CD8-positive, alpha-beta memory T cell (primary cell): ENCODE results near the gene COL27A1. TPM values are rescaled to one million over a fixed set of nuclear protein-coding genes. Genes with fewer than 3 reads are reported as not detected.
A peak's percentile ranks its signal among the peaks of the same experiment; 100 is the strongest.

Experiments
- CTCF ChIA-PET: fragments of 350-600 bp; sonication (Branson Sonifier 250); formaldehyde crosslinking; loops from one replicate; lab custom pipeline; 2021; ENCODE audit warnings: antibody characterized with exemption; lab: Charles Lee
- POLR2A ChIA-PET: fragments of 350-600 bp; sonication (Branson Sonifier 250); formaldehyde crosslinking; loops from one replicate; lab custom pipeline; 2021; ENCODE audit warnings: antibody characterized with exemption; lab: Charles Lee
- DNase-seq, 5 donors: peaks; one replicate each; pipeline versions ENCODE4 v3.0.0 to v3.0.0-alpha.2; 2020 to 2022; ENCODE audit warnings: mixed read lengths in 1 of 5
- H3K27ac ChIP-seq: one replicate; pipeline ENCODE4 v1.7.0; 2013; ENCODE audit warnings: low read depth, mild to moderate bottlenecking, low read length, moderate library complexity
- H3K27me3 ChIP-seq: 2 replicates; pipeline ENCODE4 v1.7.0; 2013; ENCODE audit warnings: low read length, mild to moderate bottlenecking; ENCODE audit not compliant: insufficient read depth, poor library complexity, severe bottlenecking
- H3K36me3 ChIP-seq: 2 replicates; pipeline ENCODE4 v1.7.0; 2013; ENCODE audit warnings: mild to moderate bottlenecking, low read length, moderate library complexity; ENCODE audit not compliant: insufficient read depth
- H3K4me1 ChIP-seq: 2 replicates; pipeline ENCODE4 v1.7.0; 2013; ENCODE audit warnings: mild to moderate bottlenecking, low read length, moderate library complexity; ENCODE audit not compliant: insufficient read depth
- H3K4me3 ChIP-seq: 2 replicates; pipeline ENCODE4 v1.7.0; 2013; ENCODE audit warnings: mild to moderate bottlenecking, low read length
- H3K9me3 ChIP-seq: 2 replicates; pipeline ENCODE4 v1.7.0; 2013; ENCODE audit warnings: mild to moderate bottlenecking, low read length
- H3K27ac Mint-ChIP-seq, 8 donors: one replicate each; pipeline ENCODE4 v1.8.0; 2020 to 2021; ENCODE audit warnings: mixed read lengths in 8 of 8, mild to moderate bottlenecking in 6 of 8, inconsistent platforms in 3 of 8, moderate library complexity in 3 of 8
- H3K27me3 Mint-ChIP-seq, 2 donors: one replicate each; pipeline ENCODE4 v1.8.0; 2020 to 2021; ENCODE audit warnings: mixed read lengths in 2 of 2, mild to moderate bottlenecking in 1 of 2, moderate library complexity in 1 of 2
- H3K36me3 Mint-ChIP-seq, 3 donors: one replicate each; pipeline ENCODE4 v1.8.0; 2020 to 2021; ENCODE audit warnings: mixed read lengths in 3 of 3, inconsistent platforms in 1 of 3, mild to moderate bottlenecking in 1 of 3
- H3K4me1 Mint-ChIP-seq, 3 donors: one replicate each; pipeline ENCODE4 v1.8.0; 2020 to 2021; ENCODE audit warnings: mixed read lengths in 3 of 3, inconsistent platforms in 1 of 3, mild to moderate bottlenecking in 1 of 3
- H3K4me3 Mint-ChIP-seq, 7 donors: one replicate each; pipeline ENCODE4 v1.8.0; 2020 to 2021; ENCODE audit warnings: mixed read lengths in 7 of 7, mild to moderate bottlenecking in 6 of 7, moderate library complexity in 4 of 7, inconsistent platforms in 2 of 7
- H3K9me3 Mint-ChIP-seq, 5 donors: one replicate each; pipeline ENCODE4 v1.8.0; 2020 to 2022; ENCODE audit warnings: mixed read lengths in 5 of 5, mild to moderate bottlenecking in 3 of 5, moderate library complexity in 2 of 5, inconsistent platforms in 1 of 5
- polyA plus RNA-seq: library from polyadenylated mRNA; unstranded; fragments of 300-500 nt; fragmentation: Illumina TruSeq; gene quantifications from one replicate; pipeline ENCODE4 v1.2.3, GENCODE V29; 2021
- total RNA-seq, 2 experiments: library from RNA; stranded (reverse); gene quantifications; one replicate each; pipeline ENCODE4 v1.2.3, GENCODE V29; 2021

COL27A1 gene
- 1 to 10 TPM in 1 of 2 experiments, under 1 TPM in 1; 0.86 to 1.6 TPM for total RNA-seq
- not detected for polyA plus RNA-seq

DNA sequence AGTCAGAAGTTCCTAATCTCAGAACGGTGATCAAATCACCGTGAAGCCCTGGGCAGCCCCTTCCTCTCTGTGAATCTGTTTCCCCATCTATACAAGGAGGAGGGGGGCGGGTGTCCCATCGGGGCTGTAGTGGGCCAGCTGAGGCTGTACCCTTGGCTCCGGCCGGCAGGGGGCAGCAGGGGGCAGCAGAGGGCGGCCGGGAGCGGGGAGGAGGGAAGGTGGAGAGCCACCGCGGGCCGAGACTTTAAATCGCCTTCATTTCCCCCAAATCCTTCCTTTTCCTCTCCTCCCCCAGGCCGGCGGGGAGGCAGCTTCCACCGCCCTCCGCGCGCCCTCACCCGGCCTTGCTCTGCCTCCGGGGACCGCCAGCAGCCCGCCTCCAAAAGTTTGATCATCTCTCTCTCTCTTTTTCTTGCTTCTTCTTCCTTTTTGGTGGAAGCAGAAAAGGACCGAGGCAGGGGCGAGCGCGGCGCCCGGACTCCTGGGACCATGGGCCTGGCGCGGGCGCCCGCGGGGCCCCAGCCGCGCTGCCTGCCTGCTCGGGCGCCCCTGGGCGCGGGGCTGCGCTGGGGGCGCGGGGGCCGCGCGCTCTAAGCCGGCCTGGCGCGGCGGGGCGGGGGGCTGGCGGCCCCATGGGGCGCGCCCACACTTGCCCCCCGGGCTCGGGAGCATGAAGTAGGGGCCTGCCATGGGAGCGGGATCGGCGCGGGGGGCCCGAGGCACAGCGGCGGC is at the start of gene COL27A1:
TSS of gene COL27A1 (plus strand) at position 275 of the 732 bp plus-strand sequence. CDS start at position 689, 414 bp downstream.
- Histone ChIP-seq H3K9me3 (no peaks in the 10 kb centered on the region), H3K27me3 (peaks cover 19% of the 10 kb centered on the region), H3K4me1 (peaks cover 10% of the 10 kb centered on the region), H3K4me3 (peak within 1 kb of the TSS; percentile 32), H3K27ac (no peak within 1 kb of the TSS), H3K36me3 (no peaks in the 10 kb centered on the region)
- H3K4me1 Mint-ChIP-seq, result peaks cover 21 to 31% (median 21%) of the 10 kb centered on the region in 3 donors
- ChIA-PET POLR2A (no interaction called here), CTCF (interaction anchor here (1.1 to 3.1 kb wide), 7 partner anchors 9 to 138 kb away, joined by 4 to 16 read pairs (median 4); no protein-coding TSS in a partner anchor)
- H3K36me3 Mint-ChIP-seq, result no peaks in the 10 kb centered on the region
- H3K4me3 Mint-ChIP-seq, result peak within 1 kb of the TSS; percentile 83 to 95 (median 89)
- H3K27me3 Mint-ChIP-seq, result peaks cover 30 to 53% of the 10 kb centered on the region in 2 donors
- no peaks in the 10 kb centered on the region for H3K9me3 Mint-ChIP-seq
- DNase-seq, result peak; percentile 57 to 76 (median 59)
- H3K27ac Mint-ChIP-seq, result peak within 1 kb of the TSS in 7 of 8 donors; percentile 34 to 81 (median 64)

DNA sequence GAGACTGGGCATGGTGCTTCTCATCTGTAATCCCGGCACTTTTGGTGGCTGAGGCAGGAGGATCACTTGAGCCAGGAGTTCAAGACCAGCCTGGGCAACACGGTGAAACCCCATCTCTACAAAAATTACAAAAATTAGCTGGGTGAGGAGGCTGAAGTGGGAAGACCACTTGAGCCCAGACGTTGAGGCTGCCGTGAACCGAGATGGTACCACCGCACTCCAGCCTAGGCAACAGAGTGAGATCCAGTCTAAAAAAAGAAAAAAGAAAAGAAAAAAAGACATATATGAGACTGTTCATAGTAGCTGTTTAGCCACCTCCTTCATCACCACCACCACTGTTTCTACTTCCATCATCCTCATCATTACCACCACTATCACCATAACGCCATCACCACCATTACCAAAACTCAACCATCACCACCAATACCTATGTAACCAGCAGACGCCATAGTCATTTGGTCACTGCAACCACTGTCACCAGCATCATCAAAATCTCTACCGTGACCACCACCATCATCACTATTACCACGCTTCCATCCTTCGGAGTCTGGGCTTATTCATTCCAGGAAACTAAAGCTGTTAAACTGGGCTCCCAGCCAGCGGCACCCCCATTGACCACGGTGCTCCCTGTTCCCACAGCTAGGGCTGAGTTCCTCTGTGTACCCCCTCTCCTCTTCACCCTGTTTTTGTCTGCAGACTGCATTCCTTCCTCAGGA is 47.9 kb upstream of the COL27A1 start:
- Histone ChIP-seq H3K27ac (no peak overlapping the region), H3K4me1 (no peaks in the 10 kb centered on the region), H3K27me3 (no peaks in the 10 kb centered on the region), H3K4me3 (no peak overlapping the region), H3K9me3 (no peaks in the 10 kb centered on the region), H3K36me3 (no peaks in the 10 kb centered on the region)
- Mint-ChIP-seq H3K27me3 (peaks cover 5 to 19% of the 10 kb centered on the region in 2 donors), H3K9me3 (peaks cover 0 to 3% (median 1%) of the 10 kb centered on the region in 5 donors), H3K4me3 (no peak overlapping the region), H3K27ac (no peak overlapping the region), H3K4me1 (no peaks in the 10 kb centered on the region), H3K36me3 (no peaks in the 10 kb centered on the region)
- POLR2A ChIA-PET, result no interaction called here
- DNase-seq, result no peak
- CTCF ChIA-PET, result interaction anchor here (1.1 to 1.7 kb wide), 4 partner anchors 8 to 20 kb away, joined by 3 to 6 read pairs (median 4); partner anchors contain the start of gene KIF12

DNA sequence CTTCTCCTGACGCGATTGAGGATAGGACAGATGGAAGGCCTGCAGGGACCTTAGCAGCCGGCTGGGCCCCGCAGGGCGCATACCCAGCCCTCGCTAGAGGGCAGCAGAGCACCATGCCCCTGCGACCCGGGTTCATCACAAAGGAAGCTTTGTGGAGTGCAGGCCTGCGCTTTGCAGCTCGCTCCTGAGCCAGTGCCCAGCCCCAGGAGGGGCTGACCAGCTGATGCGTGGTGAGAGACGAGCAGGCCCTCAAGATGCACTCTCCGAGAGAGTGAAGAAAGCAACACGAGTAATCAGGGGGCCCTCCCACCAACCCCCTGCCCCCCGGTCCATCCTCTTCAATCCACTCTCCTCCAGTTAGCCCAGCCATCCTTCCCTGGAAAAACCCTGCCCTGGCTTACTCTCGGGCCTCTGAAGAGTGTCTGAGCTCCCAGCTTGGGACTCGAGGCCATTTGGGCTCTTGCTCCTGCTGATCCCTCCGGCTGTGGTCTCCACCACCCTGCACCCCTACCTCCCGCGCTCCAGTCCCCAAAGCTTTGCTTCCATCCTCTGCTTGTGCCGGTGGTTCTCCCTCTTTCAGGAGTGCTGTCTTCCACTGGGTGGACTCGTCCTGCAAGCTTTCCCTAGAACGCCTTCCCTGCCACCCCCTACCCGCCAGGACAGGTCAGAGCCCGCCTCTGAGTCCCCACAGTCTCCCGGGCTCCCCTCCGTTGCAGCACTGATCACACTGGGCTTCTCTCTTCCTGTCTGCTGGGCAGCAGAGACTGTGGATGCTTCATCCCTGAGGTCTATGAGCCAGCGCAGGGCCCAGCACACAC is 47.1 kb upstream of the COL27A1 start:
- ChIA-PET CTCF (interaction anchor here (0.5 to 1.7 kb wide), 6 partner anchors 9 to 186 kb away, joined by 3 to 6 read pairs (median 4); partner anchors contain the start of gene KIF12), POLR2A (no interaction called here)
- Mint-ChIP-seq H3K27me3 (peaks cover 9 to 21% of the 10 kb centered on the region in 2 donors), H3K27ac (no peak overlapping the region), H3K9me3 (peaks cover 0 to 1% (median 0%) of the 10 kb centered on the region in 5 donors), H3K36me3 (no peaks in the 10 kb centered on the region), H3K4me3 (no peak overlapping the region), H3K4me1 (no peaks in the 10 kb centered on the region)
- Histone ChIP-seq H3K4me1 (no peaks in the 10 kb centered on the region), H3K9me3 (no peaks in the 10 kb centered on the region), H3K27me3 (no peaks in the 10 kb centered on the region), H3K27ac (no peak overlapping the region), H3K4me3 (no peak overlapping the region), H3K36me3 (no peaks in the 10 kb centered on the region)
- DNase-seq, result peak in 2 of 5 donors; percentile 7 to 19

DNA sequence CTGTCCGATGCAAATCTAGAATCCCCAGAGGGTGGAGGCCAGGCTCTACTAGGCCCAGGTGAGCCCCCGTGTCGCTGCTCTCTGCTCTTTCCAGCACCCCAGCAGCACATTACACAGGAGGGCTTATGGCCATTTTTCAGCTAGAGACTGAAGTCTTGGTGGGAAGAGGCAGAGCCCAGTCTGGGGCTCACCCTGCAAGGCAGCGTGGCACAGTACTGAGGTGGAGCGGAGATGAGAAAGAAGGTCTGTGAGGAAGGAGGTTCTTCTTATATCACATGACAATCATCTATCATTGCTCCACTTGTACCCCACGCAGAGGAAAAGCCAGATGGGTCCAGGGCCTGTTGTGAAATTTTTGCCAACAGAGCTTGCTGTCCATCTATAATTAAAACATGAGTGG is 46.2 kb upstream of the COL27A1 start:
- H3K9me3 ChIP-seq, result no peaks in the 10 kb centered on the region
- H3K4me1 Mint-ChIP-seq, result no peaks in the 10 kb centered on the region
- no peak overlapping the region for H3K27ac Mint-ChIP-seq
- H3K27me3 Mint-ChIP-seq, result peaks cover 15 to 24% of the 10 kb centered on the region in 2 donors
- peaks cover 0 to 1% (median 0%) of the 10 kb centered on the region in 5 donors for H3K9me3 Mint-ChIP-seq
- no peaks in the 10 kb centered on the region for H3K36me3 ChIP-seq
- no peak overlapping the region for H3K4me3 ChIP-seq
- no peaks in the 10 kb centered on the region for H3K4me1 ChIP-seq
- ChIA-PET POLR2A (no interaction called here), CTCF (interaction anchor here (1.4 to 1.7 kb wide), 2 partner anchors 10 to 181 kb away, joined by 3 to 6 read pairs; partner anchors contain the start of gene KIF12)
- no peaks in the 10 kb centered on the region for H3K36me3 Mint-ChIP-seq
- H3K27ac ChIP-seq, result no peak overlapping the region
- no peak overlapping the region for H3K4me3 Mint-ChIP-seq
- no peak for DNase-seq
- H3K27me3 ChIP-seq, result no peaks in the 10 kb centered on the region

DNA sequence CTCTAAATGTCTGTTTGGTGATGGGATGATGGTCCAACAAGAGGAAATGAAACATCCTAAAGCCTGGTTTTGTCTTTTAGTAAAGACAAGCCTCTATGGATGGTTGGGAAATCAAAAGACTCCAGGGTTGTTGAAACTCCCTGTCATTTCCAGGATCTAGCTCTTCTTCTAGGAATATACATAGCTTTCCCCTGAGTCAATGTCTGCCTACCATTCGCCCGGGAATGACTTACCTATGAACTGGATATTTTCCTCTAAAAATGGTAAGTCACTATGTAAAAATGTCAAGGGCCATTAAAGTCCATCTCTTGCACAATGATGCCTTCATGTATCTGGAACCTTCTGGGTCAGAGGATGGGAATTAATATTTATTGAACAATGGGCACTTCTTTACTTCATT is 45.2 kb upstream of the COL27A1 start:
- ChIA-PET CTCF (no interaction called here), POLR2A (no interaction called here)
- Histone ChIP-seq H3K36me3 (no peaks in the 10 kb centered on the region), H3K27me3 (no peaks in the 10 kb centered on the region), H3K4me1 (no peaks in the 10 kb centered on the region), H3K9me3 (no peaks in the 10 kb centered on the region), H3K27ac (no peak overlapping the region), H3K4me3 (no peak overlapping the region)
- Mint-ChIP-seq H3K4me3 (no peak overlapping the region), H3K9me3 (peaks cover 0 to 1% (median 0%) of the 10 kb centered on the region in 5 donors), H3K27ac (no peak overlapping the region), H3K36me3 (no peaks in the 10 kb centered on the region), H3K27me3 (peaks cover 16 to 25% of the 10 kb centered on the region in 2 donors), H3K4me1 (no peaks in the 10 kb centered on the region)
- no peak for DNase-seq

DNA sequence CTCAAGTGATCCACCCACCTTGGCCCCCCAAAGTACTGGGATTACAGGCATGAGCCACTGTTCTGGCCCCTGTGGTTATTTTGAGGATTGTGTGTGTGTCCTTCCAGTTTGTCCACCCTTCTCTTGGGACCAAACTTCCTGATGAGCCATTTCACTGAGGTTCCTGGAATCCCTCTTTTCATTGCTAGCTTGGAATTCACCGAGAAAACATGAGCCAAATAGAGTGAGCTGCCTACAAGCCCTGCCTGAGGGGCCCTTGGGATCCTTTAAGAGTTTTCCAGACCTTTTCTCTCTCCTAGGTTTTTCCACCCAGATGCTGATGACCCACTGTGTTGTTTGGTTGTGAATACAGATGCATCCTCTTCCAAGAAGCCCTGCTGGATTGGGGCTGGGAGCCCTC is 43.0 kb upstream of the COL27A1 start:
- H3K36me3 Mint-ChIP-seq, result no peaks in the 10 kb centered on the region
- Histone ChIP-seq H3K9me3 (no peaks in the 10 kb centered on the region), H3K4me1 (no peaks in the 10 kb centered on the region), H3K4me3 (no peak overlapping the region), H3K27me3 (no peaks in the 10 kb centered on the region), H3K27ac (no peak overlapping the region), H3K36me3 (no peaks in the 10 kb centered on the region)
- peaks cover 18 to 36% of the 10 kb centered on the region in 2 donors for H3K27me3 Mint-ChIP-seq
- H3K4me1 Mint-ChIP-seq, result no peaks in the 10 kb centered on the region
- no peak overlapping the region for H3K27ac Mint-ChIP-seq
- ChIA-PET CTCF (no interaction called here), POLR2A (no interaction called here)
- H3K9me3 Mint-ChIP-seq, result peaks cover 0 to 1% (median 0%) of the 10 kb centered on the region in 5 donors
- H3K4me3 Mint-ChIP-seq, result no peak overlapping the region
- DNase-seq, result no peak

DNA sequence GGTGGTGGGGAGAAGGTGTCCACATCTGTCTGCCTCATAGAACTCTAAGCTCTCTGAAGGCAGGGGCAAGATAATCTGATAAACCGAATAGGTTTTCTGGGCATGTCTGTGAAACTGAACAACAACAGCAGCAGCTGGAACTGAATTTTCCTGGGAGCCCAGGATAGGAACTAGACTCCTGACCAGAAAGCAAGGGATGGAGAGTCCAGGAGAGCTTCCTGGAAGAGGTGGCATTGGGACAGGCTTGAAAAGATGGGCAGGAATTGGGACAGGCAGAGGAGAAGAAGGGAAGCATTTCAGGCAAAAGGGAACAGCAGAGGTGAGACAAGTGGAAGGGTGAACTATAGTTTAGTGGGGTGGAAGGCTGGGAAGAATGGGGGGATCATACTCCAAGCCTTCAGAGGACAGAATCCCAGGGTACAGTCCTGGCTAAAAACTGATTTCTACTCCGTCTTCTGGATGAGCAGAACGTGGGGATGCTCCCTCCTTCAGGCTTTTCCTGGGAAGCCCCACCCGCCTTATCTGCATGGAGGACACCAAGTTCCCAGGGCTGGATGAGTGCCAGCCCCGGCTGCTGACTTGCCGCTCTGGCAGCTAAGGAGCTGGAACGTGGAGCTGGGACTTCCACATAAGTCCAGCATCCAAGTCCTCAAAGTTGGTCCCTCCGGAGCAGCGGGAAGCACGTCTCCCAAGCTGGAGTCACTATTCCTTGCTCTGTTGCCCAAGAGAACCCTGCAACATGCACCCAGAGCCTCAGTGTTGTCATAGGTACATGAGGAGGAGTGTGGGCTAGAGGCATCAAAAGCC is 42.4 kb upstream of the COL27A1 start:
- Histone ChIP-seq H3K36me3 (no peaks in the 10 kb centered on the region), H3K27ac (no peak overlapping the region), H3K4me3 (no peak overlapping the region), H3K27me3 (no peaks in the 10 kb centered on the region), H3K4me1 (no peaks in the 10 kb centered on the region), H3K9me3 (no peaks in the 10 kb centered on the region)
- ChIA-PET POLR2A (no interaction called here), CTCF (no interaction called here)
- peaks cover 20 to 42% of the 10 kb centered on the region in 2 donors for H3K27me3 Mint-ChIP-seq
- H3K27ac Mint-ChIP-seq, result no peak overlapping the region
- peaks cover 0 to 1% (median 0%) of the 10 kb centered on the region in 5 donors for H3K9me3 Mint-ChIP-seq
- H3K4me1 Mint-ChIP-seq, result no peaks in the 10 kb centered on the region
- no peak for DNase-seq
- H3K4me3 Mint-ChIP-seq, result no peak overlapping the region
- H3K36me3 Mint-ChIP-seq, result no peaks in the 10 kb centered on the region
